WERI-Rb-1 (cell line): Measurements from ENCODE around the gene TRIP13.
"Not testable (repeated sequence)": the region's sequence is repeated elsewhere in the genome, so short reads cannot be mapped to it uniquely, and the experiment has no call there.

Experiments used
- DNase-seq: peaks from one replicate; pipeline ENCODE4 v3.0.0-alpha.2; 2020
- H3K27ac ChIP-seq: fragments of 250-450 bp; sonication (Bioruptor Pico); 2 replicates; pipeline ENCODE4 v1.5.1; 2020; ENCODE audit warnings: mild to moderate bottlenecking, moderate library complexity
- H3K27me3 ChIP-seq: fragments of 250-450 bp; sonication (Bioruptor Pico); 2 replicates; pipeline ENCODE4 v1.5.1; 2021; ENCODE audit warnings: mild to moderate bottlenecking, low read depth, moderate library complexity; ENCODE audit not compliant: insufficient read depth, severe bottlenecking
- H3K36me3 ChIP-seq: fragments of 250-450 bp; sonication (Bioruptor Pico); 2 replicates; pipeline ENCODE4 v1.5.1; 2020; ENCODE audit warnings: mild to moderate bottlenecking, moderate library complexity
- H3K4me3 ChIP-seq: 2 replicates; pipeline ENCODE4 v1.5.1; 2011; ENCODE audit warnings: low read depth, mild to moderate bottlenecking, control low read depth, low read length
- H3K9me3 ChIP-seq: fragments of 250-450 bp; sonication (Bioruptor Pico); 2 replicates; pipeline ENCODE4 v1.5.1; 2021; ENCODE audit warnings: mild to moderate bottlenecking, moderate library complexity; ENCODE audit not compliant: severe bottlenecking
- CTCF ChIP-seq: IDR thresholded peaks from 2 replicates; pipeline ENCODE4 v1.5.1; 2011; ENCODE audit warnings: low read depth, mild to moderate bottlenecking, control low read depth, inconsistent platforms, low read length

Gene TRIP13

GRCh38 chr5:911601-912000 is 18.9 kb downstream of the TRIP13 start:
- peaks cover 62% of the 10 kb centered on the region for H3K36me3 ChIP-seq
- no peak for TF ChIP-seq CTCF
- no peaks in the 10 kb centered on the region for H3K27me3 ChIP-seq
- H3K4me3 ChIP-seq, result no peak overlapping the region
- no peak overlapping the region for H3K27ac ChIP-seq
- no peaks in the 10 kb centered on the region for H3K9me3 ChIP-seq
- no peak for DNase-seq

GRCh38 chr5:912280-913091 is 19.8 kb downstream of the TRIP13 start:
- peaks cover 55% of the 10 kb centered on the region for H3K36me3 ChIP-seq
- no peak overlapping the region for H3K27ac ChIP-seq
- no peak overlapping the region for H3K4me3 ChIP-seq
- no peaks in the 10 kb centered on the region for H3K9me3 ChIP-seq
- peak; percentile 38; the same call in 1 of the 2 replicates for TF ChIP-seq CTCF
- DNase-seq, result no peak
- H3K27me3 ChIP-seq, result no peaks in the 10 kb centered on the region

GRCh38 chr5:914174-914573 is 21.5 kb downstream of the TRIP13 start:
- Histone ChIP-seq H3K4me3 (no peak overlapping the region), H3K36me3 (peaks cover 43% of the 10 kb centered on the region), H3K27me3 (no peaks in the 10 kb centered on the region), H3K9me3 (no peaks in the 10 kb centered on the region), H3K27ac (no peak overlapping the region)
- no peak for TF ChIP-seq CTCF
- no peak for DNase-seq

GRCh38 chr5:914612-915011 is 21.9 kb downstream of the TRIP13 start:
- DNase-seq, result no peak
- no peaks in the 10 kb centered on the region for H3K27me3 ChIP-seq

GRCh38 chr5:915346-915745 is 22.7 kb downstream of the TRIP13 start:
- H3K27ac ChIP-seq, DNase-seq, H3K9me3 ChIP-seq, H3K27me3 ChIP-seq, H3K4me3 ChIP-seq: not testable (repeated sequence)
- H3K36me3 ChIP-seq, result peaks cover 33% of the 10 kb centered on the region

More at GRCh38 chr5:914612-915011, 21.9 kb downstream of the TRIP13 start:
- Histone ChIP-seq H3K4me3 (no peak overlapping the region), H3K27ac (no peak overlapping the region), H3K9me3 (no peaks in the 10 kb centered on the region), H3K36me3 (peaks cover 40% of the 10 kb centered on the region)
- no peak for TF ChIP-seq CTCF

- no peak for DNase-seq
- H3K27ac ChIP-seq, result peak overlapping the region; percentile 53
- no peaks in the 10 kb centered on the region for H3K9me3 ChIP-seq
- H3K4me3 ChIP-seq, result no peak overlapping the region
- H3K36me3 ChIP-seq, result peaks cover 28% of the 10 kb centered on the region
- no peak for TF ChIP-seq CTCF
- H3K27me3 ChIP-seq, result no peaks in the 10 kb centered on the region
Observed at GRCh38 chr5:915946-916345, 23.3 kb downstream of the TRIP13 start.
